Cardiac fibroblast (primary cell): ENCODE data around the gene GULP1.
A peak's percentile ranks its signal among the peaks of the same experiment; 100 is the strongest.

Experiments
- DNase-seq, 2 donors: peaks; one replicate each; pipeline versions ENCODE4 v3.0.0 to v3.0.0-alpha.2; 2010; ENCODE audit warnings: low read depth in 2 of 2
- H3K4me3 ChIP-seq, 2 donors: replicated peaks in 1 of 2; 1 replicate in 1 of 2; 2 replicates in 1 of 2; pipeline ENCODE4 v1.5.1; 2011; ENCODE audit warnings: low read depth in 2 of 2, low read length in 2 of 2, mild to moderate bottlenecking in 2 of 2, moderate library complexity in 1 of 2
- CTCF ChIP-seq: IDR thresholded peaks from one replicate; pipeline ENCODE4 v1.5.1; 2011; ENCODE audit warnings: low read depth, mild to moderate bottlenecking, low read length, inconsistent platforms

GULP1 gene

GRCh38 chr2:188610827-188611226, 319.2 kb downstream of the GULP1 start:
- H3K4me3 ChIP-seq: no peak overlapping the region
- peak; percentile 13 to 42 for DNase-seq

GRCh38 chr2:188619146-188619545, 327.5 kb downstream of the GULP1 start:
- no peak for TF ChIP-seq CTCF
- no peak for DNase-seq
- no peak overlapping the region for H3K4me3 ChIP-seq

More at GRCh38 chr2:188610827-188611226, 319.2 kb downstream of the GULP1 start:
- no peak for TF ChIP-seq CTCF

GRCh38 chr2:188620916-188621315, 329.2 kb downstream of the GULP1 start:
- DNase-seq: no peak
- H3K4me3 ChIP-seq: no peak overlapping the region
- no peak for TF ChIP-seq CTCF

GRCh38 chr2:188622601-188623260, 331.1 kb downstream of the GULP1 start:
- TF ChIP-seq CTCF: no peak
- DNase-seq: no peak

GRCh38 chr2:188623995-188624643, 332.4 kb downstream of the GULP1 start:
- DNase-seq: peak; percentile 42 to 75
- no peak for TF ChIP-seq CTCF
- no peak overlapping the region for H3K4me3 ChIP-seq

More at GRCh38 chr2:188622601-188623260, 331.1 kb downstream of the GULP1 start:
- no peak overlapping the region for H3K4me3 ChIP-seq

GRCh38 chr2:188627471-188627870, 335.8 kb downstream of the GULP1 start:
- no peak overlapping the region for H3K4me3 ChIP-seq
- DNase-seq: no peak
- TF ChIP-seq CTCF: no peak
